ENCODE data around the gene AHDC1. TPM values are rescaled to one million over a fixed set of nuclear protein-coding genes. Genes with fewer than 3 reads are reported as not detected.

AHDC1 gene
- total and polyA plus RNA-seq, 9 of the 15 experiments (the other 6 are each of a cell fraction or from before 2014, with no cell fraction given) = 0.21 to 36.4 (median 4.7) TPM

- TF ChIP-seq ZC3H11A (IDR thresholded peaks at IDR 0.05; ENCODE audit: low read depth, low read length) (0 out of 2 replicates have a peak, but pooled peaks have one; percentile 54), TCF7 (IDR thresholded peaks at IDR 0.05; ENCODE audit: borderline replicate concordance) (peak; percentile 66; the same call in 1 of the 2 replicates), ZNF444 (CRISPR knock-in tag; IDR thresholded peaks at IDR 0.05) (no peak; the same call in 1 of the 2 replicates), NUFIP1 (IDR thresholded peaks at IDR 0.05; ENCODE audit: partially characterized antibody) (peak; percentile 96), KLF1 (tag; IDR thresholded peaks at IDR 0.05) (peak; percentile 90; the same call in 1 of the 2 replicates), ZHX1 (conservative IDR thresholded peaks at IDR 0.05; ENCODE audit: low read length) (peak; percentile 84), BCL6 (CRISPR knock-in tag; IDR thresholded peaks at IDR 0.05) (peak; percentile 93), ERF (CRISPR knock-in tag; IDR thresholded peaks at IDR 0.05) (peak; percentile 94), TBL1XR1 (IDR thresholded peaks at IDR 0.05; ENCODE audit: low read length in 2 of 2) (peak; percentile 93 to 96; a peak in 3 of 4 replicates), AFF4 (CRISPR knock-in tag; IDR thresholded peaks at IDR 0.05) (0 out of 2 replicates have a peak, but pooled peaks have one; percentile 66), OTX1 (CRISPR knock-in tag; IDR thresholded peaks at IDR 0.05) (peak; percentile 99), ATF7 (IDR thresholded peaks at IDR 0.05) (peak; percentile 95), CLOCK (CRISPR knock-in tag; IDR thresholded peaks at IDR 0.05; ENCODE audit: borderline replicate concordance) (no peak; the same call in none of the 2 replicates), SMAD3 (CRISPR knock-in tag; conservative IDR thresholded peaks at IDR 0.05) (peak; percentile 98), PPARD (CRISPR knock-in tag; IDR thresholded peaks at IDR 0.05) (0 out of 2 replicates have a peak, but pooled peaks have one; percentile 51), XRCC3 (IDR thresholded peaks at IDR 0.05) (no peak), HINFP (tag; conservative IDR thresholded peaks at IDR 0.05; ENCODE audit: low read depth) (peak; percentile 92)
Observed at GRCh38 chr1:27542463-27543273, 61.3 kb downstream of the AHDC1 start (continued).

Measured in K562 (cell line).